Activated CD8-positive, alpha-beta memory T cell treated with anti-CD3 and anti-CD28 coated beads for 4 hours (primary cell): ENCODE results near the gene DOK6.

Source experiments
- DNase-seq, 2 donors: peaks; one replicate each; pipeline ENCODE4 v3.0.0-alpha.2; 2020; ENCODE audit warnings: low read depth in 2 of 2

DOK6 gene

GRCh38 chr18:69435000-69435399 lies 34.3 kb downstream of the DOK6 start:
- DNase-seq: no peak

- DNase-seq: no peak
Observed at GRCh38 chr18:69444221-69444620, 43.5 kb downstream of the DOK6 start.

GRCh38 chr18:69447886-69448285 lies 47.2 kb downstream of the DOK6 start:
- no peak for DNase-seq

- no peak for DNase-seq
Observed at GRCh38 chr18:69455125-69455524, 54.4 kb downstream of the DOK6 start.

GRCh38 chr18:69469444-69469919 lies 68.8 kb downstream of the DOK6 start:
- DNase-seq: peak in 1 of 2 donors; percentile 3

GRCh38 chr18:69480460-69480859 lies 79.8 kb downstream of the DOK6 start:
- DNase-seq: no peak

- no peak for DNase-seq
Observed at GRCh38 chr18:69483574-69483973, 82.9 kb downstream of the DOK6 start.

- no peak for DNase-seq
Observed at GRCh38 chr18:69484699-69485396, 84.2 kb downstream of the DOK6 start.

GRCh38 chr18:69487488-69488394 lies 87.1 kb downstream of the DOK6 start:
- no peak for DNase-seq

GRCh38 chr18:69490072-69490471 lies 89.4 kb downstream of the DOK6 start:
- no peak for DNase-seq

- DNase-seq: no peak
Observed at GRCh38 chr18:69490813-69491212, 90.1 kb downstream of the DOK6 start.

- no peak for DNase-seq
Observed at GRCh38 chr18:69491576-69491975, 90.9 kb downstream of the DOK6 start.

- no peak for DNase-seq
Observed at GRCh38 chr18:69492861-69493260, 92.2 kb downstream of the DOK6 start.

- DNase-seq: no peak
Observed at GRCh38 chr18:69494841-69495240, 94.2 kb downstream of the DOK6 start.

GRCh38 chr18:69495338-69495737 lies 94.7 kb downstream of the DOK6 start:
- DNase-seq: no peak

GRCh38 chr18:69495841-69496533 lies 95.3 kb downstream of the DOK6 start:
- DNase-seq: no peak

GRCh38 chr18:69518989-69519388 lies 118.3 kb downstream of the DOK6 start:
- no peak for DNase-seq

- DNase-seq: no peak
Observed at GRCh38 chr18:69523582-69523981, 122.9 kb downstream of the DOK6 start.

GRCh38 chr18:69528435-69528834 lies 127.7 kb downstream of the DOK6 start:
- DNase-seq: no peak

- no peak for DNase-seq
Observed at GRCh38 chr18:69529151-69529550, 128.5 kb downstream of the DOK6 start.

GRCh38 chr18:69531973-69532372 lies 131.3 kb downstream of the DOK6 start:
- DNase-seq: no peak

GRCh38 chr18:69537183-69537582 lies 136.5 kb downstream of the DOK6 start:
- no peak for DNase-seq
